ENCODE results near the gene SLC26A1.

DNA sequence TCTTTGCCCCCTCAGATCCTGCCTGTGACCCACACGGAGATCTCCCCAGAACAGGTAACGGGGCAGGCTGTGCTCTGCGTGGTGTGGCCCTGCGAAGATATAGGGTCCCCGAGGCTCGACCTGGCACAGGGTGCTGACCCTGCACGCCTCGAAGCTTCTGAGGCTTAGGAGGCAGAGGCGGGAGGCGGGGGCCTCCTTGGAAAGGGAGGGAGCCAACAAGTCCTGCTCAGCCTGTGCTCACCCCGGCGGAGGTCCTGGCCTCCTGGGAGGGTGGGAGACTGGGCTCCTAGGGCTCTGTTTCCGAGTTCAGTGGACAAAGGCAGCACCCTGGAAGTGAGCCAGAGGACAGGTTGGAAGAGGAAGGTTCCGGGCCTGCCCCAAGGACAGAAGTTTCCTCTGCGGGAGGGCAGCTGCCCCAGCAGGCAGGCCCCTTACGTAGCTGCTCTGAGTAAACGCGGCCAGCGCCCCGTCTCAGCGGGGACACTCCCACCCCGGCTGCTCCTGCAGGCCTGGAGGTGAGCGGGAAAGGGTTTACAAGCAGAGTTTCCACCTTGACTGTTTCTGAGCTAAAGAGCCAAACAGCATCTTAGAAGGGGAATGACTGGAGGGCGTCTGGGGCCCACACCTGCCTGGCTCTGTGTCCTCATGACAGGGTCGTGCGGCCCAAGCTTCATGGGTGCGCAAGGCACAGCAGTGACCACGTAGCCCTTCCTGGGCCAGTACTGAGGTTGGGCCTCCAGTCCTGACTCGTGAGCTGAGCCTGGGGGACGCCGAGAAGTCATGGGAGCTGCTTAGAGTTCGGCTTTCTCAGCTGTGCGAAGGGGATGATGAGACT lies 44.9 kb downstream of the SLC26A1 start:
- TF ChIP-seq POLR2A (IDR thresholded peaks at IDR 0.05; ENCODE audit: low read depth, low read length) (no peak), POLR2AphosphoS5 (IDR thresholded peaks at IDR 0.05; ENCODE audit: low read depth, low read length) (no peak), TAF1 (IDR thresholded peaks at IDR 0.05; ENCODE audit: borderline replicate concordance, low read depth, low read length) (no peak)
